Left lobe of liver (tissue), 2 donors: ENCODE measurements around the gene WDR13. TPM values are rescaled to one million over a fixed set of nuclear protein-coding genes. Genes with fewer than 3 reads are reported as not detected.
"Not testable (repeated sequence)": the region's sequence is repeated elsewhere in the genome, so short reads cannot be mapped to it uniquely, and the experiment has no call there.

Experiments
- ATAC-seq: fragments of 200-7000 bp; cut with Tn5 transposase; one replicate; pipeline ENCODE4 v1.9.1; 2020; ENCODE audit warnings: mild to moderate bottlenecking, moderate library complexity
- DNase-seq: peaks from one replicate; pipeline ENCODE4 v3.0.0-alpha.2; 2020; ENCODE audit warnings: low spot score
- total RNA-seq: library from RNA; stranded (reverse); gene quantifications from one replicate; pipeline ENCODE4 v1.2.1, GENCODE V29; 2021
- donor health status: DM: no; HTN: no; CAD: no; lungs with moderate emphysema.
- donor health status: DM: no; HTN: yes; CAD: no.

WDR13 gene
- total RNA-seq, 1 donor from 2014 or later: 86.7 TPM

DNA sequence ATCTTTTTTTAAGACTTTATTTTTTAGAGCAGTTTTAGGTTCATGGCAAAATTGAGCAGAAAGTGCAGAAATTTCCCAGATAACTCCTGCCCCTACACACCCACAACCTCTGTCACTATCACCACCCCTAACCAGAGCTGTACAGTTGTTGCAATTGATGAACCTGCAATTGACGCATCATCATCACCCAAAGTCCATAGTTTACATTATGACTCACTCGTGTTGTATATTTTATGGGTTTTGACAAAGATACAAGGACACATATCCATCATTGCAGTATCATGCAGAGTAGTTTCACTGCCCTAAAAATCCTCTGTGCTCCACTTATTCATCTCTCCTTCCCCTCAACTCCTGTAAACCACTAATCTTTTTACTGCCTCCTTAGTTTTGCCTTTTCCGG, 51.8 kb downstream of the WDR13 start:
- ATAC-seq (no peak), DNase-seq (no peak)

DNA sequence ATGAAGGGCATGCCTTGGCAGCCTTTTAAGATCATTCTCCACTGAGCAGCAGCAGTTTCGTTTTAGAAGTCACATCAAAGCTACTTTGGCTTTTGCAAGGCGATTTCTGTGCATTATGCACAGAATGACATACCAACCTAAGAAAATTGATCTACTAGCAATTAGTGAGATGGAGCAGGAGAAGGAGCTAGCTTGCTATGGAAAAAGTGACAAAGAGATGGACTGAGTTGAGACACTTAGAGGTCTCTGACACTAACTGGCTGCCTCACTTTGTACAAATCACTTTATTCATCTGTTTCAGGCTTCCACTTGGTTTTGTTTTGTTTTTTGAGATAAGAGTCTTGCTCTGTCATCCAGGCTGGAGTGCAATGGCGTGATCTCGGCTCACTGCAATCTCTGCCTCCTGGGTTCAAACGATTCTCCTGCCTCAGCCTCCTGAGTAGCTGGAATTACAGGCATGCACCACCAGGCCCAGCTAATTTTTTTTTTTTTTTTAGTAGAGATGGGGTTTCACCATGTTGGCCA, 54.8 kb downstream of the WDR13 start:
- not testable (repeated sequence) for ATAC-seq, DNase-seq

DNA sequence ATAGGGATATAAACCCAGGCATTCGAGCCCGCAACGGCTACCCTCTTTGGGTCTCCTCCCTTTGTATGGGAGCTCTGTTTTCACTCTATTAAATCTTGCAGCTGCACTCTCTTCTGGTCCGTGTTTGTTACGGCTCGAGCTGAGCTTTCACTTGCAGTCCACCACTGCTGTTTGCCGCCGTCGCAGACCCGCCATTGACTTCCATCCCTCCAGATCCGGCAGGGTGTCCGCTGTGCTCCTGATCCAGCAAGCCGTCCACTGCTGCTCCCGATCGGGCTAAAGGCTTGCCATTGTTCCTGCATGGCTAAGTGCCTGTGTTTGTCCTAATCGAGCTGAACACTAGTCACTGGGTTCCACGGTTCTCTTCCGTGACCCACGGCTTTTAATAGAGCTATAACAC, 57.5 kb downstream of the WDR13 start:
- DNase-seq: not testable (repeated sequence)

More for the DNA sequence above, 57.5 kb downstream of the WDR13 start:
- not testable (repeated sequence) for ATAC-seq

Other genes starting within 250 kb of the WDR13 start
- not detected for gene SSX3, start 240.8 kb upstream of the WDR13 start, total RNA-seq
- not detected for gene SSX4, start 214.0 kb upstream of the WDR13 start, total RNA-seq
- gene SSX4B, start 185.5 kb upstream of the WDR13 start, total RNA-seq: not detected
- gene SLC38A5, start 127.2 kb upstream of the WDR13 start, total RNA-seq: 0.30 TPM
- gene FTSJ1, start 121.3 kb upstream of the WDR13 start, total RNA-seq: 15.6 TPM
- 1.9 TPM for gene PORCN, start 88.5 kb upstream of the WDR13 start, total RNA-seq
- gene EBP, start 75.7 kb upstream of the WDR13 start, total RNA-seq: 267 TPM
- gene TBC1D25, start 57.8 kb upstream of the WDR13 start, total RNA-seq: 6.5 TPM
- gene RBM3, start 23.0 kb upstream of the WDR13 start, total RNA-seq: 20.6 TPM
- 3.2 TPM for gene WAS, start 86.3 kb downstream of the WDR13 start, total RNA-seq
- gene SUV39H1, start 99.2 kb downstream of the WDR13 start, total RNA-seq: 4.3 TPM
- 3.1 TPM for gene GLOD5, start 164.3 kb downstream of the WDR13 start, total RNA-seq
- 0.35 TPM for gene GATA1, start 189.1 kb downstream of the WDR13 start, total RNA-seq
- gene HDAC6, start 204.6 kb downstream of the WDR13 start, total RNA-seq: 113 TPM
- gene ERAS, start 229.0 kb downstream of the WDR13 start, total RNA-seq: not detected
- 0.23 TPM for gene PCSK1N, start 238.1 kb downstream of the WDR13 start, total RNA-seq